B cell (primary cell): ENCODE results near the gene ZCCHC7. TPM values are rescaled to one million over a fixed set of nuclear protein-coding genes. Genes with fewer than 3 reads are reported as not detected.
A peak's percentile ranks its signal among the peaks of the same experiment; 100 is the strongest.
"Not testable (repeated sequence)": the region's sequence is repeated elsewhere in the genome, so short reads cannot be mapped to it uniquely, and the experiment has no call there.

Experiments used
- ATAC-seq: fragments of 200-7000 bp; cut with Tn5 transposase; one replicate; pipeline ENCODE4 v1.10.0; 2021; ENCODE audit warnings: low read depth, mild to moderate bottlenecking, moderate number of reproducible peaks, moderate library complexity
- CTCF ChIA-PET: fragments of 350-600 bp; sonication (Branson Sonifier 250); formaldehyde crosslinking; loops from one replicate; lab custom pipeline; 2021; ENCODE audit warnings: antibody characterized with exemption, inconsistent platforms; lab: Charles Lee
- POLR2A ChIA-PET: fragments of 350-600 bp; sonication (Branson Sonifier 250); formaldehyde crosslinking; loops from one replicate; lab custom pipeline; 2021; ENCODE audit warnings: antibody characterized with exemption; lab: Charles Lee
- DNase-seq: peaks from one replicate; pipeline ENCODE4 v3.0.0; 2013
- H2AFZ ChIP-seq: 2 replicates; pipeline ENCODE4 v1.6.1; 2012; ENCODE audit warnings: mild to moderate bottlenecking, low read depth, low read length; ENCODE audit not compliant: insufficient read depth, poor library complexity, severe bottlenecking
- H3K27ac ChIP-seq, 2 donors: 1 replicate in 1 of 2; 2 replicates in 1 of 2; pipeline ENCODE4 v1.5.1; 2012 to 2013; ENCODE audit warnings: low read length in 2 of 2, mild to moderate bottlenecking in 2 of 2, moderate library complexity in 1 of 2
- H3K27me3 ChIP-seq, 4 experiments: fragments of 200-600 bp in 1 of 4; sonication (generic) in 1 of 4; replicated peaks in 1 of 4; 1 replicate in 2 of 4; 2 replicates in 2 of 4; pipeline versions ENCODE4 v1.6.1 to v1.7.0; 2013 to 2016; ENCODE audit warnings: low read length in 3 of 4, mild to moderate bottlenecking in 2 of 4, mixed read lengths in 1 of 4, moderate library complexity in 1 of 4; ENCODE audit not compliant: insufficient read depth in 4 of 4, control insufficient read depth in 3 of 4; ENCODE audit errors: control extremely low read depth in 1 of 4
- H3K36me3 ChIP-seq, 2 experiments: replicated peaks in 1 of 2; 1 replicate in 1 of 2; 2 replicates in 1 of 2; pipeline versions ENCODE4 v1.6.1 to v1.7.1; 2013; ENCODE audit warnings: low read length in 1 of 2; ENCODE audit not compliant: insufficient read depth in 2 of 2, control insufficient read depth in 1 of 2; ENCODE audit errors: control extremely low read depth in 1 of 2, extremely low read depth in 1 of 2
- H3K4me1 ChIP-seq, 2 donors: fragments of 200-600 bp in 1 of 2; sonication (generic) in 1 of 2; 1 replicate in 1 of 2; 2 replicates in 1 of 2; pipeline versions ENCODE4 v1.5.1 to v1.6.1; 2013 to 2017; ENCODE audit warnings: low read length in 2 of 2; ENCODE audit not compliant: control insufficient read depth in 2 of 2, insufficient read depth in 2 of 2
- H3K4me2 ChIP-seq: replicated peaks from 2 replicates; pipeline ENCODE3; 2012; ENCODE audit warnings: mild to moderate bottlenecking, low read depth, low read length; ENCODE audit not compliant: poor library complexity, severe bottlenecking
- H3K4me3 ChIP-seq, 5 experiments: fragments of 200-600 bp in 1 of 5; sonication (generic) in 1 of 5; 1 replicate in 3 of 5; 2 replicates in 2 of 5; pipeline versions ENCODE4 v1.5.1 to v1.7.0; 2011 to 2016; ENCODE audit warnings: low read length in 4 of 5, mild to moderate bottlenecking in 4 of 5, low read depth in 2 of 5, control low read depth in 1 of 5, moderate library complexity in 1 of 5; ENCODE audit not compliant: insufficient read depth in 1 of 5; ENCODE audit errors: control extremely low read depth in 1 of 5, extremely low read depth in 1 of 5
- H3K79me2 ChIP-seq: fragments of 200-600 bp; sonication (generic); one replicate; pipeline ENCODE4 v1.6.0; 2016; ENCODE audit warnings: low read length; ENCODE audit not compliant: control insufficient read depth, insufficient read depth
- H3K9ac ChIP-seq: fragments of 200-600 bp; sonication (generic); 2 replicates; pipeline ENCODE4 v1.6.1; 2017; ENCODE audit warnings: mild to moderate bottlenecking, low read length, moderate library complexity
- H3K9me3 ChIP-seq, 3 donors: one replicate each; pipeline versions ENCODE4 v1.6.1 to v1.7.1; 2013; ENCODE audit warnings: low read length in 2 of 3; ENCODE audit not compliant: control insufficient read depth in 2 of 3, insufficient read depth in 1 of 3; ENCODE audit errors: control extremely low read depth in 1 of 3
- H4K20me1 ChIP-seq: 2 replicates; pipeline ENCODE4 v1.6.0; 2012; ENCODE audit warnings: mild to moderate bottlenecking, low read length; ENCODE audit not compliant: insufficient read depth, control insufficient read depth, poor library complexity, severe bottlenecking
- H3K27ac Mint-ChIP-seq: one replicate; pipeline ENCODE4 v1.8.0; 2021; ENCODE audit warnings: mixed read lengths
- H3K27me3 Mint-ChIP-seq: one replicate; pipeline ENCODE4 v1.8.0; 2021; ENCODE audit warnings: mixed read lengths
- H3K4me1 Mint-ChIP-seq: one replicate; pipeline ENCODE4 v1.8.0; 2021; ENCODE audit warnings: mixed read lengths
- H3K4me3 Mint-ChIP-seq: one replicate; pipeline ENCODE4 v1.8.0; 2021; ENCODE audit warnings: mixed read lengths
- H3K9me3 Mint-ChIP-seq: one replicate; pipeline ENCODE4 v1.8.0; 2022; ENCODE audit warnings: mixed read lengths; ENCODE audit not compliant: insufficient read depth
- EZH2 ChIP-seq: IDR thresholded peaks from 2 replicates; pipeline ENCODE4 v1.6.1; 2012; ENCODE audit warnings: borderline replicate concordance, low read depth, mild to moderate bottlenecking, moderate library complexity, low read length; ENCODE audit not compliant: insufficient read depth, poor library complexity, severe bottlenecking
- WGBS: methylation state at CpG from one replicate; pipeline ENCODE4 v1.1.5; 2013; ENCODE audit warnings: missing lambda C conversion rate; ENCODE audit not compliant: insufficient coverage; 5-methylcytosine and 5-hydroxymethylcytosine counted together
- intact Hi-C: fragments of 100-400 bp; cut with micrococcal nuclease; formaldehyde crosslinking; loops from one replicate; pipeline ENCODE4 v1.10.0; 2022
- polyA plus RNA-seq: library from polyadenylated mRNA; depleted of rRNA; stranded (reverse); fragments of >200 nt; gene quantifications from 2 replicates; pipeline ENCODE4 v1.2.3, GENCODE V29; 2012
- total RNA-seq, 2 donors: library from RNA; stranded (reverse); fragments of 120-200 nt in 1 of 2; gene quantifications; 1 replicate in 1 of 2; 2 replicates in 1 of 2; pipeline versions ENCODE4 v1.2.3 to v1.2.4, GENCODE V29; 2013 to 2022

ZCCHC7 gene
- total and polyA plus RNA-seq, 2 donors (not counting 1 experiment from before 2014, with no cell fraction given) = 56.3 to 83.5 TPM

DNA sequence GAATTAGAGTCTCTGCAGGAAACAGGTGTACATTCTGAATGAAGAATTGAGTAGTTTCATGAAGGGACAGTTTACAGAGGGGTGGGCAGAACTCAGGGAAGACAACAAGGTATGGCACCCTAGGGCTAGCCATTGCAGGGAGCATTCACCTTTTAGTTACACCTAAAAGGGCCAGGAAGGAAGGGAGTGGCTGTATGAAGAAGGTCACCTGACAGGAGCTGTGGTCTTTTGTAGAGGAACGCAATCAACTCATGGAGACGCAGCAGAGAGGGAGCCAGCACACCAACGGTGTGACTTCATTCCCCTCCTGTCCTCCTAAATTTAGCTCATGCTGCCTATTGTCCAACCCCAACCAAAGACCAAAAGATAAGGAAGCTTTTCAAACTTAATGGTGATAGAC is 12.7 kb upstream of the ZCCHC7 start:
- TF ChIP-seq EZH2 = no peak
- POLR2A ChIA-PET = no interaction called here
- Histone ChIP-seq H2AFZ (peak overlapping the region; percentile 56), H3K79me2 (peaks cover 14% of the 10 kb centered on the region), H3K36me3 (no peaks in the 10 kb centered on the region), H3K9me3 (no peaks in the 10 kb centered on the region), H4K20me1 (no peaks in the 10 kb centered on the region), H3K27ac (no peak overlapping the region), H3K9ac (peak overlapping the region; percentile 35), H3K4me1 (peaks cover 18% of the 10 kb centered on the region in 2 donors), H3K4me2 (peak overlapping the region; percentile 58), H3K27me3 (no peaks in the 10 kb centered on the region), H3K4me3 (peak overlapping the region in 1 of 5 experiments; percentile 45)
- H3K4me1 Mint-ChIP-seq = peaks cover 27% of the 10 kb centered on the region
- intact Hi-C loops = no loop called here
- no peaks in the 10 kb centered on the region for H3K9me3 Mint-ChIP-seq
- peak overlapping the region; percentile 63 for H3K4me3 Mint-ChIP-seq
- 0% methylated on average over 1 of the region's 3 CpGs for WGBS
- CTCF ChIA-PET = no interaction called here
- no peaks in the 10 kb centered on the region for H3K27me3 Mint-ChIP-seq
- peak; percentile 26 for DNase-seq
- H3K27ac Mint-ChIP-seq = peak overlapping the region; percentile 68
- ATAC-seq = no peak

DNA sequence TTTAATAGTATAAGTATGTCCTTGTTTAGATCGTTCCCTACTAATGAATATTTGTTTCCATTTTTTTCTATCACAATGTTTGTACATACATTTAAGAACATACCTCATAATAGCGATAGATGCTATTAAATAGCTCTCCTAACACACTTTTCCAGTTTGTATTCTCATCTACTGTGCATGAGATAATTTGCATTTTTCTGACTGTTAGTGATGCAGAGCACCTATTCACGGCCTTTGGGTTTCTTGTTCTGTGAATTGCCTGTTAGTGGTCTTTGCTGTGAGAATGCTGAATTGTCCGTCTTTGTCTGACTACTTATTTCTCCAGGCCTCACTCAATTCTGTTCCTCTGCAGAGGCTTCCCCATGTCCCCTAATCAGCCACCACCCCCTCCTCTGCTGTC is 5.9 kb upstream of the ZCCHC7 start:
- H3K4me3 Mint-ChIP-seq, H3K27me3 ChIP-seq, intact Hi-C loops, H3K9me3 ChIP-seq, H2AFZ ChIP-seq, H3K27ac ChIP-seq, H3K9me3 Mint-ChIP-seq, H3K27me3 Mint-ChIP-seq, H3K4me2 ChIP-seq, ATAC-seq, H3K36me3 ChIP-seq, H4K20me1 ChIP-seq, CTCF ChIA-PET, H3K4me3 ChIP-seq, H3K9ac ChIP-seq, H3K79me2 ChIP-seq, DNase-seq: not testable (repeated sequence)
- peaks cover 9 to 15% of the 10 kb centered on the region in 2 donors for H3K4me1 ChIP-seq
- POLR2A ChIA-PET = interaction anchor here (0.6 kb wide), 1 partner anchor 285 kb away, joined by 4 read pairs; no protein-coding TSS in a partner anchor
- Mint-ChIP-seq H3K27ac (peak overlapping the region; percentile 47), H3K4me1 (peaks cover 14% of the 10 kb centered on the region)
- no CpG with 5 or more reads among the region's 4 CpGs for WGBS
